HepG2 (cell line): ENCODE results near the gene ABHD13. TPM values are rescaled to one million over a fixed set of nuclear protein-coding genes. Genes with fewer than 3 reads are reported as not detected.

Experiments used
- ATAC-seq: fragments of 200-7000 bp; cut with Tn5 transposase; 3 replicates; pipeline ENCODE4 v1.9.1; 2020; ENCODE audit warnings: mild to moderate bottlenecking, moderate library complexity
- BruUV-seq: library from RNA; stranded (reverse); fragments of 400-500 nt; replicated peaks from 2 replicates; lab custom pipeline; 2021; lab: Mats Ljungman, UMichigan
- CTCF ChIA-PET: fragments of 300-600 bp; formaldehyde crosslinking; extraction: SDS; loops from one replicate; lab custom pipeline; 2021; ENCODE audit warnings: low total read pairs, inconsistent platforms, low intra/inter-chr PET ratio; lab: Yijun Ruan, JAX
- POLR2A ChIA-PET: fragments of 350-600 bp; sonication (Branson Sonifier 250); formaldehyde crosslinking; loops from one replicate; lab custom pipeline; 2020; ENCODE audit warnings: antibody characterized with exemption, inconsistent platforms; lab: Yijun Ruan, JAX
- DNase-seq: peaks from one replicate; pipeline ENCODE4 v3.0.0-alpha.2; 2015; ENCODE audit warnings: low spot score
- FAIRE-seq: peaks from 3 replicates; lab custom pipeline; 2011; peaks lifted over from hg19 to GRCh38; lab: Jason Lieb, UNC
- H2AFZ ChIP-seq: one replicate; pipeline ENCODE4 v1.6.1; 2011; ENCODE audit warnings: low read length, inconsistent platforms
- H3K27ac ChIP-seq: fragments of 300-600 bp; 3 replicates; pipeline ENCODE4 v1.8.0; 2011; ENCODE audit warnings: mixed run types, mild to moderate bottlenecking, mixed read lengths, low read length, inconsistent platforms; ENCODE audit not compliant: insufficient read depth; ENCODE audit errors: extremely low read length
- H3K27me3 ChIP-seq, 2 experiments: fragments of 200-600 bp in 1 of 2; 2 replicates in 1 of 2; 3 replicates in 1 of 2; pipeline versions ENCODE4 v1.6.0 to v1.8.0; 2011; ENCODE audit warnings: low read length in 2 of 2, mild to moderate bottlenecking in 2 of 2, moderate library complexity in 2 of 2, inconsistent platforms in 1 of 2; ENCODE audit not compliant: insufficient read depth in 2 of 2, control insufficient read depth in 1 of 2
- H3K36me3 ChIP-seq, 2 experiments: fragments of 200-600 bp in 1 of 2; replicated peaks in 1 of 2; 2 replicates in 1 of 2; 3 replicates in 1 of 2; pipeline versions ENCODE4 v1.5.1 to v1.8.0; 2011; ENCODE audit warnings: low read length in 2 of 2, inconsistent platforms in 1 of 2; ENCODE audit not compliant: insufficient read depth in 2 of 2, control insufficient read depth in 1 of 2
- H3K4me1 ChIP-seq: 2 replicates; pipeline ENCODE4 v1.5.1; 2012; ENCODE audit warnings: low read length, inconsistent platforms; ENCODE audit not compliant: insufficient read depth
- H3K4me2 ChIP-seq: 2 replicates; pipeline ENCODE4 v1.6.0; 2011; ENCODE audit warnings: low read depth, low read length, inconsistent platforms
- H3K4me3 ChIP-seq, 3 experiments: fragments of 200-600 bp in 1 of 3; sonication (generic), shearing (Covaris generic) in 1 of 3; replicated peaks in 1 of 3; 2 replicates each; pipeline ENCODE4 v1.5.1; 2011 to 2016; ENCODE audit warnings: low read length in 3 of 3, inconsistent platforms in 2 of 3, low read depth in 2 of 3, mild to moderate bottlenecking in 2 of 3, control low read depth in 1 of 3, mixed read lengths in 1 of 3; ENCODE audit not compliant: insufficient read depth in 1 of 3
- H3K79me2 ChIP-seq: one replicate; pipeline ENCODE4 v1.6.1; 2011; ENCODE audit warnings: low read length, inconsistent platforms; ENCODE audit not compliant: insufficient read depth
- H3K9ac ChIP-seq: 2 replicates; pipeline ENCODE4 v1.6.0; 2011; ENCODE audit warnings: mild to moderate bottlenecking, low read depth, low read length, inconsistent platforms; ENCODE audit not compliant: insufficient read depth
- H3K9me3 ChIP-seq: 2 replicates; pipeline ENCODE4 v1.5.1; 2012; ENCODE audit warnings: mild to moderate bottlenecking, low read length
- H4K20me1 ChIP-seq: 2 replicates; pipeline ENCODE4 v1.6.0; 2011; ENCODE audit warnings: inconsistent platforms, mild to moderate bottlenecking, low read length, moderate library complexity; ENCODE audit not compliant: insufficient read depth
- IRF2 ChIP-seq: IDR thresholded peaks from 2 replicates; pipeline ENCODE4 v1.6.1; 2018; ENCODE audit warnings: missing genetic modification reagents, missing compliant biosample characterization
- KDM1A ChIP-seq: IDR thresholded peaks from 2 replicates; pipeline ENCODE4 v1.6.1; 2016; ENCODE audit warnings: missing compliant biosample characterization
- MIER2 ChIP-seq: IDR thresholded peaks from 2 replicates; pipeline ENCODE4 v1.6.1; 2016; ENCODE audit warnings: missing biosample characterization, missing genetic modification reagents
- NAIF1 ChIP-seq: sonication (generic); formaldehyde crosslinking; IDR thresholded peaks from 2 replicates; pipeline ENCODE4 v1.5.0; 2020; ENCODE audit warnings: mild to moderate bottlenecking, missing genetic modification reagents, borderline replicate concordance
- NCOA5 ChIP-seq: sonication (generic); formaldehyde crosslinking; IDR thresholded peaks from 2 replicates; pipeline ENCODE4 v1.4.0; 2020; ENCODE audit warnings: missing genetic modification reagents
- PAXIP1 ChIP-seq: sonication (generic); formaldehyde crosslinking; conservative IDR thresholded peaks from 2 replicates; pipeline ENCODE4 v1.4.0; 2020; ENCODE audit warnings: mild to moderate bottlenecking, missing genetic modification reagents, moderate library complexity
- STAG1 ChIP-seq: sonication (generic); formaldehyde crosslinking; IDR thresholded peaks from 2 replicates; pipeline ENCODE4 v1.4.0; 2020; ENCODE audit warnings: missing genetic modification reagents
- ZNF260 ChIP-seq: sonication (generic); formaldehyde crosslinking; IDR thresholded peaks from 2 replicates; pipeline ENCODE4 v1.4.0; 2020; ENCODE audit warnings: missing genetic modification reagents, low read depth, mild to moderate bottlenecking, borderline replicate concordance
- WGBS: methylation state at CpG from one replicate; pipeline ENCODE4 v1.1.6; 2017; ENCODE audit warnings: low lambda C conversion rate; 5-methylcytosine and 5-hydroxymethylcytosine counted together
- in situ Hi-C: cut with HindIII; loops from 2 replicates; pipeline ENCODE4 v1.10.0; 2017; ENCODE audit warnings: low pct_unique_long_range_greater_than_20kb; ENCODE audit not compliant: extremely low pct_ligation_motif_present
- intact Hi-C: fragments of 100-400 bp; cut with micrococcal nuclease; formaldehyde crosslinking; loops from one replicate; pipeline ENCODE4 v1.10.0; 2022; ENCODE audit not compliant: unreplicated experiment
- polyA plus RNA-seq, 8 experiments: library from polyadenylated mRNA; depleted of rRNA in 3 of 8; stranded (reverse) in 7 of 8; unstranded in 1 of 8; fragments of >200 nt; fragmentation: Illumina TruSeq in 4 of 8; extraction: Trizol in 4 of 8; gene quantifications; 2 replicates each; pipeline versions ENCODE4 v1.2.1 to v1.2.3, GENCODE V29; 2011 to 2016; ENCODE audit warnings: low read depth in 4 of 8, missing spikeins in 1 of 8, mixed read lengths in 1 of 8; ENCODE audit not compliant: insufficient read depth in 1 of 8
- total RNA-seq, 5 experiments: library from RNA; depleted of rRNA; stranded (reverse); fragments of >200 nt; fragmentation: Illumina TruSeq; extraction: Trizol; gene quantifications; 2 replicates each; pipeline ENCODE4 v1.2.3, GENCODE V29; 2016; ENCODE audit warnings: low read depth in 1 of 5
- TF ChIP-seq, protein P1 (sequence below): sonication (generic); formaldehyde crosslinking; IDR thresholded peaks from 2 replicates; pipeline ENCODE4 v1.5.0; 2020; ENCODE audit warnings: mild to moderate bottlenecking, missing genetic modification reagents, moderate library complexity

Gene ABHD13
- total and polyA plus RNA-seq, 2 of the 13 experiments (the other 11 are each of a cell fraction or from before 2014, with no cell fraction given), result 4.3 to 6.2 TPM

DNA sequence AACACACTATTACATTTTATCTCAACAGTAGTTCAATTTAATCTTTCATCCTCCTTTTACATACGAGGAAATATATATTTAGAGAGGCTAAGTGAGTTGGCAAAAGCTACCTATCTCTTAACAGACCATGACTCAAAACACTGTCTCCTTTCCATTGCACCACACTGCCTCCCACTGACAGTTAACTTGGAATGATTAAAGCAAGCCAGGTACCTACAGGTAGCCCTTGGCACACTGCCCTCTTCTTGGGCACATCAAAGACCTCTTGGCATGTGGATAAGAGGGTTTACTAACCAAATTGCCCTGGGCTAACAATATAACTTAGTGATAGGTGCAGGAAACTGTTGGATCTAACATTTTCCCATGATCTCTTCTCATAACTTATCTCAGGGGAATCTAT lies 1.8 kb downstream of the ABHD13 start:
- TF ChIP-seq NCOA5 (CRISPR knock-in tag), result no peak
- TF ChIP-seq PAXIP1, result no peak
- no peak for TF ChIP-seq KDM1A (CRISPR knock-in tag)
- TF ChIP-seq IRF2, result no peak
- TF ChIP-seq, protein P1, sequence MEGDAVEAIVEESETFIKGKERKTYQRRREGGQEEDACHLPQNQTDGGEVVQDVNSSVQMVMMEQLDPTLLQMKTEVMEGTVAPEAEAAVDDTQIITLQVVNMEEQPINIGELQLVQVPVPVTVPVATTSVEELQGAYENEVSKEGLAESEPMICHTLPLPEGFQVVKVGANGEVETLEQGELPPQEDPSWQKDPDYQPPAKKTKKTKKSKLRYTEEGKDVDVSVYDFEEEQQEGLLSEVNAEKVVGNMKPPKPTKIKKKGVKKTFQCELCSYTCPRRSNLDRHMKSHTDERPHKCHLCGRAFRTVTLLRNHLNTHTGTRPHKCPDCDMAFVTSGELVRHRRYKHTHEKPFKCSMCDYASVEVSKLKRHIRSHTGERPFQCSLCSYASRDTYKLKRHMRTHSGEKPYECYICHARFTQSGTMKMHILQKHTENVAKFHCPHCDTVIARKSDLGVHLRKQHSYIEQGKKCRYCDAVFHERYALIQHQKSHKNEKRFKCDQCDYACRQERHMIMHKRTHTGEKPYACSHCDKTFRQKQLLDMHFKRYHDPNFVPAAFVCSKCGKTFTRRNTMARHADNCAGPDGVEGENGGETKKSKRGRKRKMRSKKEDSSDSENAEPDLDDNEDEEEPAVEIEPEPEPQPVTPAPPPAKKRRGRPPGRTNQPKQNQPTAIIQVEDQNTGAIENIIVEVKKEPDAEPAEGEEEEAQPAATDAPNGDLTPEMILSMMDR (CRISPR knock-in tag), result peak; percentile 39
- TF ChIP-seq MIER2 (CRISPR knock-in tag), result no peak
- TF ChIP-seq NAIF1, result no peak
- no peak for TF ChIP-seq ZNF260 (CRISPR knock-in tag)
- TF ChIP-seq STAG1 (CRISPR knock-in tag), result peak; percentile 30
- no peaks in the 10 kb centered on the region for H3K36me3 ChIP-seq
- in situ Hi-C loops, result loop anchor here (25.0 kb wide), 1 partner anchor 1892 kb away; no protein-coding TSS in a partner anchor
- H4K20me1 ChIP-seq, result no peaks in the 10 kb centered on the region
- peaks cover 40% of the 10 kb centered on the region for H3K4me1 ChIP-seq
- WGBS, result 80% methylated on average over 1 of the region's 1 CpG
- peak overlapping the region; percentile 86 for H3K4me2 ChIP-seq
- ATAC-seq (no peak), FAIRE-seq (no peak), DNase-seq (peak; percentile 9)
- no TSS peak for BruUV-seq
- no peak overlapping the region for H3K27ac ChIP-seq
- ChIA-PET CTCF (no interaction called here), POLR2A (no interaction called here)
- H3K9ac ChIP-seq, result 0 out of 2 replicates have a peak overlapping the region, but pooled peaks have one; percentile 96
- intact Hi-C loops, result no loop called here
- peaks cover 54% of the 10 kb centered on the region for H3K79me2 ChIP-seq
- no peaks in the 10 kb centered on the region for H3K9me3 ChIP-seq
- no peak overlapping the region for H2AFZ ChIP-seq
- peak overlapping the region in 1 of 3 experiments; percentile 93; a peak in 1 of 6 replicates for H3K4me3 ChIP-seq
- no peaks in the 10 kb centered on the region; a peak in 1 of 5 replicates for H3K27me3 ChIP-seq
